Brain pericyte (primary cell): ENCODE results near the gene STX10.

ENCODE experiments used
- DNase-seq: peaks from one replicate; pipeline ENCODE4 v3.0.0-alpha.2; 2012; ENCODE audit warnings: low read depth, low spot score

Gene STX10

DNA sequence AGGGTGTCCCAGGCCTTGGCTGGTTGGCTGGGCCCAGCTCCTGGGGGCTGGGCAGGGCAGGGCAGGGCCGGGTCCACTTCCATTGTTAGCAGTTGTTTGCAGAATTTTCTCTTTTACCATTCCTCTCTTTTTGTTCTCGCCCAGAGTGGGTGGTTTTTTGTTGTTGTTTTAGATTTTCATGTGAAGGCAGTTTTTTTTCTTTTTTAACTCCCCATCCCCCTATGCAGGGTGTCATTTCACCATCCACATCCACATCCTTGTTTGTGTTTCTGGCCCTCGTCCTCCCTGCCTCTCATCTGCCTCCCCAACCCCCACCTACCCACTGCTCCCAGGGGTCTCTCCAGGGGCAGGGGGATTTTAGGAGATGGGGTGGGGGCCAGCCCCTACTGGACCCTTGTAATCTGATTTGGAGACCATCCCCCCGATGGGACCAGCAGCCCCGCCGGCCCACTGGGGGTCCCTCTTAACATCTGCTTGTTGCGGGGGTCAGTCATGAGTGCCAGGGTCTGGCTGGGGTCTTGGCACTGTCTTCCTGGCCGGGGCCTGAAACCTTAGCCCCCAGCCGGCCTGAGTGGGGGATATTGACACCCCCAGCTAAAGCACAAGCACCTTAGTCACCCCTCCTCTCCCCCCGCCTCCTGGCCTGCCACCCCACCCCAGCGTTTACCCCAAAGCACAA is 10.4 kb downstream of the STX10 start:
- no peak for DNase-seq

DNA sequence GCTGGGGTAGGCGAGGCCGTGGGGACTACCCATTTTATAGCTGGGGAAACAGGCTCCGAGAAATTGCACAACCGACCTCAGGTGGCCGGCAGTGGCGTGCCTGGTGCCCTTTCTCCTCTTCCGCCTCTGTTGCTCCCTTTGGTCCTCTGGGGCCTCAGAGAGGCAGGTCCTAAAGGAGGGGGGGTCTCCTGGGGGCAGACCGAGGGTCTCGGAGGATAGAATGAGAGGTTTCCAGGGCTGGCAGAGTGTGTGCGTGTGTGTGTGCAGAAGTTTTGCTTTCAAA is 11.3 kb downstream of the STX10 start:
- DNase-seq, result no peak

DNA sequence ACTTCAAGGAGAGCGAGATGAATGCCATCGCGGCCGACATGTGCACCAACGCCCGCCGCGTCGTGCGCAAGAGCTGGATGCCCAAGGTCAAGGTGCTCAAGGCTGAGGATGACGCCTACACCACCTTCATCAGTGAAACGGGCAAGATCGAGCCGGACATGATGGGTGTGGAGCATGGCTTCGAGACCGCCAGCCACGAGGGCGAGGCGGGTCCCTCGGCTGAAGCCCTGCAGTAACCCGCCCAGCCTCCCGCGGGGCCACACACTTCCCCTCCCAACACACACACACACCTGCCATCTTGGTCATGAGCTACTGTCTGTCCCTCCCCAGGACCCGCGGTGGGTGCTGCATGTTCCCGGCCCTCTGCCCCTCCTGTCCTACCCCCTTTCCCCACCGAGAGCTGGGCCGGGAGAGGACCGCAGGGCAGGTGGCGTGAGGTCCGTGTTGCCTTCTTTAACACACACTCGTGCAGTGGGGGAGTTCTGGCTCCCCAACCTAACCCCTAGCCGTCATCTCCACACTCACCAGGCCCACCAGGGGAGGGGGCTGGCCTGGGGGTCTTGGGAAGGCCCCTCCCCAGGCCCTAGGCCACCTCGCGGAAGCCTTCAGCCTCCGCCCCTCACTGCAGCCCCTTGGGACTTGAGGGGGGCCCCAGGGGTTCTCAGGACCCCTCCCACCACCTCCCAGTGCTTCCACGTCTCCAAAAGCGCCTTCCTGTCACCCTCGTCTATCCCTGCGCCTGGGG is 11.8 kb downstream of the STX10 start:
- no peak for DNase-seq

DNA sequence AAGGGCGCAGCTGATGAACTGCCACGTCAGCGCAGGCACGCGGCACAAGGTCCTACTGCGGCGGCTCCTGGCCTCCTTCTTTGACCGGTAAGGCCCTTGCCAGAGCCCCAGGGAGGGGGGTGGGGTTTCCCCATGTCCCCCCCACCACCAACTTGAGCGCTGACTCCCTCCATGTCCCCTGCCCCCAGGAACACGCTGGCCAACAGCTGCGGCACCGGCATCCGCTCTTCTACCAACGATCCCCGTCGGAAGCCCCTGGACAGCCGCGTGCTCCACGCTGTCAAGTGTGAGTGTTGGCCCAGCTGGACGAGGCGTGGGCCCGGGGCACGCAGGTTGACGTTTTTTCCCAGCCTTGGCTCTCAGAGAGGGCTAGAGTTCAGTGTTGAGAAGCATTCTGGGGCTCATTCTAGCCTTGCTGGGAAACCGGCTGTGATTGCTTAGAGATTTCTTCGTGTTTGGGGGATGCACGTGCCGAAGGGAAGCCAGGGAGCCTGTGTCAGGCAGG is 12.8 kb downstream of the STX10 start:
- DNase-seq, result no peak

DNA sequence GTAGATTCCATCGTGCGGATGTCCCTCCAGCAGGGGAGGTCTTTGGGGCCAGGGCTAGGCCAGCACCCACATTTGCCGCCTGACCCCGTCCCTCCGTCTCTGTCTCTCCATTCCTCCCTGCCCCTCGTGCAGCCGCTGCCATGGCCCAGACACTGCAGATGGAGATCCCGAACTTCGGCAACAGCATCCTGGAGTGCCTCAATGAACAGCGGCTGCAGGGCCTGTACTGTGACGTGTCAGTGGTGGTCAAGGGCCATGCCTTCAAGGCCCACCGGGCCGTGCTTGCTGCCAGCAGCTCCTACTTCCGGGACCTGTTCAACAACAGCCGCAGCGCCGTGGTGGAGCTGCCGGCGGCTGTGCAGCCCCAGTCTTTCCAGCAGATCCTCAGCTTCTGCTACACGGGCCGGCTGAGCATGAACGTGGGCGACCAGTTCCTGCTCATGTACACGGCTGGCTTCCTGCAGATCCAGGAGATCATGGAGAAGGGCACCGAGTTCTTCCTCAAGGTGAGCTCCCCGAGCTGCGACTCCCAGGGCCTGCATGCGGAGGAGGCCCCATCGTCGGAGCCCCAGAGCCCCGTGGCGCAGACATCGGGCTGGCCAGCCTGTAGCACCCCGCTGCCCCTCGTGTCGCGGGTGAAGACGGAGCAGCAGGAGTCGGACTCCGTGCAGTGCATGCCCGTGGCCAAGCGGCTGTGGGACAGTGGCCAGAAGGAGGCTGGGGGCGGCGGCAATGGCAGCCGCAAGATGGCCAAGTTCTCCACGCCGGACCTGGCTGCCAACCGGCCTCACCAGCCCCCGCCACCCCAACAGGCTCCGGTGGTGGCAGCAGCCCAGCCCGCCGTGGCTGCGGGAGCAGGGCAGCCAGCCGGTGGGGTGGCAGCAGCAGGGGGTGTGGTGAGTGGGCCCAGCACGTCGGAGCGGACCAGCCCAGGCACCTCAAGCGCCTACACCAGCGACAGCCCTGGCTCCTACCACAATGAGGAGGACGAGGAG is 14.8 kb downstream of the STX10 start:
- no peak for DNase-seq

DNA sequence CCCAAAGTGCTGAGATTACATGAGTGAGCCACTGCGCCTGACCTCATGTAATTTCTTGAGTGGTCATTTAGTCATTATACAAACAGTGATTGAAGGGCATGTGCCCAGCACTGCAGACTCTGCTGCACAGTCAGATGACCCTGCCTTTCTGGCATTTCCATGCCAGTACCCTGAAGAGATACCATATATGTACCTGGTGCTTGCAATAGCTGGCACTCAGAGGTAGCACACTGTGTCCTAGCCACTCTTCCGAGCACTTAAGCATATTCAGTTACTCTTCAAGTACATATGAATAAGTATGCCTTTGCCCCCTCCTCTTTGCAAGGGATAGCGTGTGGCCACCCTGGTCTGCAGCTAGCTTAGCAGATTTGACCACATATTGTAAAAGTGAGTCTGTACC is 15.5 kb downstream of the STX10 start:
- no peak for DNase-seq

DNA sequence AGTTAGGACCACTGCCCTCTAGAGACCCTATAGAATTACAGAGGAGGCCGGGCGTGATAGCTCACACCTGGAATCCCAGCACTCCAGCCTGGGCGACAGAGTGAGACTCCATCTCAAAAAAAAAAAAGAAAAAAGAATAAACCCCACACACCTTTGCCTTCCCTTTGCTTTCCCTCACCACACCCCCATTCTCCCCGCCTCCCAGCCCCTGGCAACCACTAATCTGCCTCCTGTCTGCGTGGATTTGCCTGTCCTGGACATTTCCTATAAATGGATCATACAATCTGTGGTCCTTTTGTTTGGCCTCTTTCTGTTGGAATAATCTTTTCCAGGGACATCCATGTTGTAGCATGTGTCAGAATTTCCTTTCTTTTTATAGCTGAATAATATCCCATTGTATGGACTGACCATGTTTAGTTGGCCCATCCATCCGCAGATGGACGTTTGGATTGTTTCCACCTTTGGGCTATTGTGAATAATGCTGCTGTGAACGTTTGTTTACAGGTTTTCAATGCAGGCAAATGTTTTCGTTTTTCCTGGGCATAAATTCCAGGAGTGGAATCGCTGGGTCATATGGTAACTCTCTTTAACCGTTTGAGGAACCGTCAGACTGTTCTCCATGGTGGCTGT is 16.8 kb downstream of the STX10 start:
- DNase-seq, result no peak

DNA sequence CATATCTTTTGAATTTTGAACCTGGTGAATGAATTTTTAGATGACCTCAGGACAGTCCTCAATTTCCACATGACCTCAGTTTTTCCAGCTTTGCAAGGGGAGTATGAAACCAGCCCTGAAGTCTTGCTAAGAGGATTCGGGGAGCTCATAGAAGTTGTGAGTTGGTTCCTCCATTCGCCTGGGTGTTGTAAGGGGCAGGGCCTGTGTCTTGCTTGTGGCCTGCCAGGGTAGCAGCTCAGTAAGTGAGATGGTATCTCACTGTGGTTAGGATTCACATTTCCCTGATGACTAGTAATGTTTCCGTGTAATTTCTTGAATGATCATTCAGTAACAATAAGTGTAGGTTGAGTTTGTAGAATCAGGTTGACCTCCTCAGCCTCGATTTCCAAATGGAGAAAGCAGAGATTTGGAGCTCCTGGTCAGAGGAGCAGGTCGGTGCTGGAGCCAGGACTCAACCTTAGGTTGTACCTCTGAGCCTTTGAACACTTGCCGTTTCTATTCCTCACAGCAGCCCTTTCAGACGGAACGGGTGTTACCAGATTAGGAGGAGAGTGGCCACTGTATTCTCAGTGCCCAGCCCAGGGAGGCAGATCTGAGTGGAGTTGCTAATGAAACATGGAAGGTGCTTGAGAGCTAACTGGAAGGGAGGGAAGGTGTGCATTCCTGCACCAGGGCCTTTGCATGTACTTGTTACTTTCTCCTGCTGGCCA is 17.5 kb downstream of the STX10 start:
- no peak for DNase-seq

DNA sequence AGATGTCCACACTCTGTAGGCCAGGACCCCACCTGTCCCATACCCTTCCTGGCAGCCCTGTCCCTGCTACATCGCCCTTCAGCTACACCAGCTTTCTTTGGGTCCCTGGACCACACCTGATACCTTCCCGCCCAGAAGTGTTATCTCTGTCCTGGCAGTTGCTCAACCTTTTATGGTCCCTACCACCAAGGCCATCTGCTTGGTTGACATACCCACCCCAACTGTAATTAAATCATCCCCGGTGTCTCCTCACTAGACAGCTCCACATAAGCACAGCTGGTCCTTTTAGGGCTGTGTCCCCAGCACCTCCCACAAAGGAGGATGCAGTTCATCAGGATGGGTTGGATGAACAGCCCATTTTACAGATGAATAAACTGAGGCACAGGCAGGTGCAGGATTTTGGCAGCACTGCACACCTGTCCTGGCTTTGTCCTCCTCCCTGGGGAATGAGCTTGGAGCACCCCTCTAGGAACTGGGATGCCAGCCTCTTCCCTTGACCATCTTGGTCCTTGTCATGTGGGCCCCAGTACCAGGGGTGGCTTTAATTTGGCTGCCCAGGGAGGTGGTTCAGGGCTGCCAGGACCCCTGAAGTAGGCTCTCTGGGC is 19.2 kb downstream of the STX10 start:
- DNase-seq, result no peak

DNA sequence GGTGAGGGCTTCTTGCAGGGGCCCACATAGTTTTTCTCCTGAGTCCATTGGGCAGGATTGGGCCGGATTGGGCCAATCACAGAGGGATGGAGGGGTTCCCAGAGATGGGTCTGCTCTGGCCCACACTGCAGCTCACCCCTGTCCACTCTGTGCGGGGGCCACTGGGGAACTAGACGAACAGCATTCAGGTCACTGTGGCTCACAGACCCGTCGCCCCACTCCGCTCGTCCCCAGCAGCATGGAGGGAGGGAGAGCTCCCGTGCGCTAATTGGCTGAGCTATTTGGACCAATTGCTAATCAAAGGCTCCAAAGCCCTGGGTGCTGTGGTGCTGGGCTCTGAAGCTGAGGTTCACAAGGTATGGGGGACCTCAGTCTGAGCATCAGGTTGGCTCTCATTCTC is 20.8 kb downstream of the STX10 start:
- DNase-seq, result no peak

DNA sequence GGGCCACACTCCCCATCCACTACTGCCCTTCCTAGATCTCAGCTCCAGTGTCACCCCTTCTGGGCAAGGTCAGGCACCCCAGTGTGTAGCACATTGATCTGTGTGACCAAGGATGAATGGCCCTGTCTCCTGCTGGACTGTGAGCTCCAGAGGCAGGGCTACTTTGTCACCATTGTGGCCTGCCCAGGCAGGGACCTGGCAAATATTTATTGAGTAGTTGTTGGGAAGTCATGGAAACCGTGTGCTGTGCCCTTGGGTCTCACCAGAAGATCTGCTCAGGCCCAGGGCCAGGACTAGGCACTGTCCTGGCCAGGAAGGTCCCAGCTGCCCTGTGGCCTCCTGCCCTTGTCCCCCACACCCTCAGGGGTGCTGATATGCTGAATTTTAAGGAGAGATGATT is 21.6 kb downstream of the STX10 start:
- no peak for DNase-seq

DNA sequence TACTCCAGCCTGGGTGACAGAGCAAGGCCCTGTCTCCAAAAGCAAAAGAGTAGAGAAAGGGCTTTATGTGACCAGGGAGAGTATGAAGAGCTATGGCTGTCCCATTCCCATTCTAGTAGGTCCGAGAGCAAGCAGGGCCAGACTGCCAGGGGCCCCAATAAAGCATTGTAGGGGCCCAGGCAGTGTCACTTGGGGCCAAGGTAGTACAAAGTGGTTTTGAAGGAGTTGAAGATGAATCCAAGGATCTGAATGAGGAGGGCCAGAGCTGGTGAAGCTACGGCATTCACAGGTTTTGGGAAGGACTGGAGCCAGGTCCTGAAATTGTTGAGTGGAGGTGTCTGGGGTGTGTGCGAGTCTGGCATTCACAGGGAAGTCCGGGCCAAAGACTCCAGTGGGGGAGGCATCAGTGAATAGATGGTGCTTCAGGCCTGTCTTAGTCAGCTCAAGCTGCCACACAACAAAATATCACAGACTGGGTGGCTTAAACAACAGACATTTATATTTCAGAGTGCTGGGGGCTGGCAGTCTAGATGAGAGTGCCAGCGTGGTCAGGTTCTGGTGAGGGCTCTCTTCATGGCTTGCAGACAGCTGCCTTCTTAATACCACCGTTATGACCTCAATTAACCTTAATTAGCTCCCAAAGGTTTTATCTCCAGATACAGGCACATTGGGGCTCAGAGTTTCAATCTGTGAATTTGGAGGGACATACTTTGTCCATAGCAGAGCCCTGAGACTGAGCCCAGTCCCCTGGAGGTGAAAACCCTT is 22.2 kb downstream of the STX10 start:
- no peak for DNase-seq

DNA sequence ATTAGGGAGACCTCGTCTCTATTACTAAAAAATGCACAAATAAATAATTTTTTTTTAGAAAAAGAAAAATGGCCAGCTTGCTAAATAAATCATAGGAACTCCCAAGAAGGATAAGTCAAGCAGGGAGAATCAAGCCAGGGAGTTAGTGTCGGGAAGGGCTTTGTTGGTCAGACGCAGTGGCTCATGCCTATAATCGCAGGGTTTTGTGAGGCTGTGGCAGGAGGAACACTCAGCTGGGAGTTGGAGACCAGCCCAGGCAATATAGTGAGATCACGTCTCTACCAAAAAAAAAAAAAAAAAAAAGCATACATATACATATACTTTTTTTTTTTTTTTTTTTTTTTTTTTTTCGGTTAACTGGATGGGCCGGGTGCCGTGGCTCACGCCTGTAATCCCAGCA is 23.1 kb downstream of the STX10 start:
- no peak for DNase-seq

DNA sequence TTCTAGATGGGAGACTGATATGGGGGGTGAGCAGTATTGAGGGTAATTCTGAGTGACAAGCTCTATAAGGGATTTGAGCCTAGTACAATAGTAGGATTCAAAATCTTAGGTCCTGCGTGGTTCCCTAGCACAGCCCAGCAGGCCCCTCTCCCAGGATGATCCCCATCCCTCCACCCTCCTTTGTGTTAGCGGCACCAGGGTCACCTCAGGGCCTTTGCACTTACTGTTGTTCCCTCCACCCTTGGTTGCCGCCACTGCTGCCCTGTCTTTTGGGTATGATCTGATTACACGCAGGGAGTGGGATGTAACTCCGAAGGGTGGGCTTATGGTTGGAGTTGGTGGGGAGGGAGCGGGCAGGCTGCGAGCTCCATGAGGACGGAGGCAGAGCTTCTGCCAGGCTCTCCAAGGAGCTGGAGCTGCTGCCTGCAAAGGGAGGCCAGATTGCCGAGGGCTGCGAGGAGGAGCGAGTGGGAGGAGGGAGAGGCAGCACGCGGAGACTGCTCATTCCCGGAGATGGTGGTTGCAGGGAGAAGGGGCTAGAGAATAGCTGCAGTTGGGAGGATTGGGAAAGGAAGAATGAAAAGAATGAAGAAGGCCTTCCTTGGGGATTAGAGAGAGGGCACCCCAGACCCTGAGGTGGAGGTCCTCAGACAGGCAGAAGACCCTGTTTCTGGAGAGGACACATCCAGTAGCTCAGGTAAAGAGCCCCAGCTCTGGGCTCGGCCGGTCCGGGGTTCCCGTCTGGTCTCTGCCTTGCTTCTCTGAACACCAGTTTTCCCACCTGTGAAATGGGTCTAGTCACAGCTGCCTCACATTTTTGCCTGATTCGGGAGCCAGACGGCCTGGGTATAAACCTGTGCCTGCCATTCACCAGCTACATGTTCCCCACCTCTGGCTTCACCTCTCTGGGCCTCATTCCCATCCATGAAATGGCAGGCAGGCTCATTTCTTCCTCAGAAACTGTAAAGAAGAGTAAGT is 26.9 kb downstream of the STX10 start:
- no peak for DNase-seq

DNA sequence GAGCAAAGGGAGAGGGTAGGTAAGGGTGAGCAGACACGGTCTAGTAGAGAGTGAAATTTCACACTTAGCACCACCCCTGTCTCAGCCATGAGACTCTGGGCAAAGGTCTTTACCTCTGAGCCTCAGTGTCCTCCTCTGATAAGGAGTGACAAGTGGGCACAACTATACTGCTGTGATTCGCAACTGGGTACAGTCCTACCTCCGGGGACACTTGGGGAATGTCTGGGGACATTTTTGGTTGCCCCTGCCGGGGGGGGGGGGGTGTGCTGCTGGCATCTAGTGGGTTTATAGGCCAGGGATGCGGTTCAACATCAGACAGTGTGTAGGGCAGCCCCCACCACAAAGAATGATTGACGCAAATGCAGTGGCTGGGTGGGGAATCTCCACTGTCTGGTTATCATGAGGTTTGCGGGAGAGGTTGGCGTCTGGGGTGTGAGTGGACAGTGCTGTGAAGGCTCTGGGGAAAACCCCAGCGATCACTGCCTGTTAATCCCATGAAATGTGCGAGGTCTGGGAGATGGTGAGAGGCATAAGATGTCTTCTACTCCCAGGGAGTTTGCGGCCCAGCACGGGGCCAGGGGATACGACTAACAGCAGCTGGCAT is 27.8 kb downstream of the STX10 start:
- no peak for DNase-seq

DNA sequence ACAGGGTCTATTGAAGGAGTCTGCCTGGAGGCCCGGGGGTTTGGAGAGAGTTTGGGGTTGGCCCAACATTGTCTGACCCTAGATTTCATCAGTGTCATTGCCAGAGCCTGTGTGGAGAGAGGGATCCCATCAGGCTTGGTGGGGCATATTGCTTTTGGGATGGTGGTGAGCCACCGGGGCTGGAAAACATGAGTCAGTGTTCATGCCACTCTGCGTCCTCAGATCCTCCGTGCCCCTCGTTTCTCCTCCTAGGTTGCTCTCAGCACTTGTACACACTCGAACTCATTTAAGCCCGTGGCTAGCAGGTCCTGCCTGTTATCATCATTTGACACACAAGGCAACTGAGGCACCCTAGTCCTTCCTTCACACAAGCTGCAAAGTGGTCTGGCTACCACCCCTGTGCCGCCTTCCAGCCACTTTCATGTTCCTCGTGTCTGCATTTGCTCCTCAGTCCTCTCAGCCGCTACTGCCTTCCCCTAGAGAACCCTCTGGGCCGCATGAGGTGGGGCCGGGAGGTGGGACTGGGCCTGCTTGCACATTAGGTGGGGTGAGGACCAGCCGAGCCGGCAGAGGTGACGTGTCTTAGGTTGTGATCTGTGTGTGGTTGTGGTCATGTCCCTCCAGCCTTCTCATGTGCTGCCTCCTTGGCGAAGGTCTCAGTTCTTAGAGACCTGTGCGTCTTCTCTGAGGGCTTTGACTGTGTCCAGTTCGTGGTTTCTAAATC is 28.5 kb downstream of the STX10 start:
- no peak for DNase-seq

DNA sequence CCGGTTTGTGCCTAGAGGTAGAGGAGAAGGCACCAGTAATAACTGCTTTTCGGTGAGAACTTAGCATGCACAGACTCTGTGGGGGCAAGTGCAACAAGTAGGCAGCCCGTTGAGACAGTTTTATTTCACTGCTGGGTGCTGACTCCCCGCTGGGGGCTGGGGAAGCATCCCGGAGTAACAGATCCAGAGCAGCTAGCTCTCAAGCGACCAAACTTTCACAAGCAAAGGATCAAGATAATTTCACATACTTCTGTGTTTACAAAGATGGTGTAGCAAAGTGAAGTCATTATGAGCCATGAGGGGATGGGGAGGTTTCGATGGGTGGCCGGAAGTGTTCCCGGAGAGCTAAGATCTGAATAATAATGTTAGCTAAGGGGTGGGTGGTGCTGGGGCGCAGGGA is 29.4 kb downstream of the STX10 start:
- DNase-seq, result peak; percentile 76

DNA sequence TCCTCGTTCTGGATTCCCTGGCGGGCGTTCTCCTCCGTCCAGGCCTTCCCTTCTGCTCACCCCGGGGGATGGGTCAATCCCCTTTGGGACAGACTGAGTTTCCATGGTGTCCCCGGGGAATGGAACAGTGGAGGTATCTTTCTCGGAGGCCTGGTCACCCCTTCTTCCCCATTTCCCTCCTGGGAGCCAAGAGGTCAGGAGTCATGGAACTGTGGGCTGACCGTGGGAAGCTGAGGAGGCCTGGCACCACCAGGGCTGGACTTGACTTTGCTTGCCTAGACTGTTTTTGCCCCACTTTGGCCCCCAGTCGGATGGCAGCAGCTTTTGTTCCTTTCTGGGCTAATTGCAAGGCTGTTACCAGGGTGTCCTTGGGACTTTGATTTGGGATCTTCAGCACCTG is 30.1 kb downstream of the STX10 start:
- DNase-seq, result no peak
